HepG2 (cell line): Measurements from ENCODE around the gene PPP1R13L. TPM values are rescaled to one million over a fixed set of nuclear protein-coding genes. Genes with fewer than 3 reads are reported as not detected.

ENCODE experiments used
- ATAC-seq: fragments of 200-7000 bp; cut with Tn5 transposase; 3 replicates; pipeline ENCODE4 v1.9.1; 2020; ENCODE audit warnings: mild to moderate bottlenecking, moderate library complexity
- BruUV-seq: library from RNA; stranded (reverse); fragments of 400-500 nt; replicated peaks from 2 replicates; lab custom pipeline; 2021; lab: Mats Ljungman, UMichigan
- CTCF ChIA-PET: fragments of 300-600 bp; formaldehyde crosslinking; extraction: SDS; loops from one replicate; lab custom pipeline; 2021; ENCODE audit warnings: low total read pairs, inconsistent platforms, low intra/inter-chr PET ratio; lab: Yijun Ruan, JAX
- POLR2A ChIA-PET: fragments of 350-600 bp; sonication (Branson Sonifier 250); formaldehyde crosslinking; loops from one replicate; lab custom pipeline; 2020; ENCODE audit warnings: antibody characterized with exemption, inconsistent platforms; lab: Yijun Ruan, JAX
- DNase-seq: peaks from one replicate; pipeline ENCODE4 v3.0.0-alpha.2; 2015; ENCODE audit warnings: low spot score
- FAIRE-seq: peaks from 3 replicates; lab custom pipeline; 2011; peaks lifted over from hg19 to GRCh38; lab: Jason Lieb, UNC
- H2AFZ ChIP-seq: one replicate; pipeline ENCODE4 v1.6.1; 2011; ENCODE audit warnings: low read length, inconsistent platforms
- H3K27ac ChIP-seq: fragments of 300-600 bp; 3 replicates; pipeline ENCODE4 v1.8.0; 2011; ENCODE audit warnings: mixed run types, mild to moderate bottlenecking, mixed read lengths, low read length, inconsistent platforms; ENCODE audit not compliant: insufficient read depth; ENCODE audit errors: extremely low read length
- H3K27me3 ChIP-seq, 2 experiments: fragments of 200-600 bp in 1 of 2; 2 replicates in 1 of 2; 3 replicates in 1 of 2; pipeline versions ENCODE4 v1.6.0 to v1.8.0; 2011; ENCODE audit warnings: low read length in 2 of 2, mild to moderate bottlenecking in 2 of 2, moderate library complexity in 2 of 2, inconsistent platforms in 1 of 2; ENCODE audit not compliant: insufficient read depth in 2 of 2, control insufficient read depth in 1 of 2
- H3K36me3 ChIP-seq, 2 experiments: fragments of 200-600 bp in 1 of 2; replicated peaks in 1 of 2; 2 replicates in 1 of 2; 3 replicates in 1 of 2; pipeline versions ENCODE4 v1.5.1 to v1.8.0; 2011; ENCODE audit warnings: low read length in 2 of 2, inconsistent platforms in 1 of 2; ENCODE audit not compliant: insufficient read depth in 2 of 2, control insufficient read depth in 1 of 2
- H3K4me1 ChIP-seq: 2 replicates; pipeline ENCODE4 v1.5.1; 2012; ENCODE audit warnings: low read length, inconsistent platforms; ENCODE audit not compliant: insufficient read depth
- H3K4me2 ChIP-seq: 2 replicates; pipeline ENCODE4 v1.6.0; 2011; ENCODE audit warnings: low read depth, low read length, inconsistent platforms
- H3K4me3 ChIP-seq, 3 experiments: fragments of 200-600 bp in 1 of 3; sonication (generic), shearing (Covaris generic) in 1 of 3; replicated peaks in 1 of 3; 2 replicates each; pipeline ENCODE4 v1.5.1; 2011 to 2016; ENCODE audit warnings: low read length in 3 of 3, inconsistent platforms in 2 of 3, low read depth in 2 of 3, mild to moderate bottlenecking in 2 of 3, control low read depth in 1 of 3, mixed read lengths in 1 of 3; ENCODE audit not compliant: insufficient read depth in 1 of 3
- H3K79me2 ChIP-seq: one replicate; pipeline ENCODE4 v1.6.1; 2011; ENCODE audit warnings: low read length, inconsistent platforms; ENCODE audit not compliant: insufficient read depth
- H3K9ac ChIP-seq: 2 replicates; pipeline ENCODE4 v1.6.0; 2011; ENCODE audit warnings: mild to moderate bottlenecking, low read depth, low read length, inconsistent platforms; ENCODE audit not compliant: insufficient read depth
- H3K9me3 ChIP-seq: 2 replicates; pipeline ENCODE4 v1.5.1; 2012; ENCODE audit warnings: mild to moderate bottlenecking, low read length
- H4K20me1 ChIP-seq: 2 replicates; pipeline ENCODE4 v1.6.0; 2011; ENCODE audit warnings: inconsistent platforms, mild to moderate bottlenecking, low read length, moderate library complexity; ENCODE audit not compliant: insufficient read depth
- ARNT2 ChIP-seq: sonication (generic); formaldehyde crosslinking; IDR thresholded peaks from 2 replicates; pipeline ENCODE4 v1.8.0; 2022; ENCODE audit warnings: mild to moderate bottlenecking, low read depth, missing genetic modification reagents, moderate library complexity
- ISL2 ChIP-seq: sonication (generic); formaldehyde crosslinking; IDR thresholded peaks from 2 replicates; pipeline ENCODE4 v1.5.0; 2020; ENCODE audit warnings: missing genetic modification reagents
- NBN ChIP-seq: fragments of 450-650 bp; conservative IDR thresholded peaks from 2 replicates; pipeline ENCODE4 v1.6.1; 2017
- SMARCE1 ChIP-seq: fragments of 450-650 bp; IDR thresholded peaks from 2 replicates; pipeline ENCODE4 v1.6.1; 2017; ENCODE audit warnings: borderline replicate concordance
- SYNCRIP ChIP-seq: fragments of 200-400 bp; formaldehyde crosslinking; IDR thresholded peaks from 2 replicates; pipeline ENCODE4 v1.6.1; 2018; ENCODE audit warnings: mild to moderate bottlenecking, low read depth, low read length; ENCODE audit not compliant: insufficient read depth
- TCF12 ChIP-seq, 2 experiments: fragments of 450-650 bp in 1 of 2; sonication (generic) in 1 of 2; formaldehyde crosslinking in 1 of 2; IDR thresholded peaks; 2 replicates each; pipeline versions ENCODE4 v1.6.1 to v1.8.0; 2017 to 2022; ENCODE audit warnings: antibody characterized with exemption in 1 of 2, mild to moderate bottlenecking in 1 of 2, missing genetic modification reagents in 1 of 2, moderate library complexity in 1 of 2
- USF2 ChIP-seq, 2 experiments: sonication (generic) in 1 of 2; formaldehyde crosslinking in 1 of 2; IDR thresholded peaks; 2 replicates each; pipeline versions ENCODE4 v1.5.1 to v1.6.1; 2011 to 2020; ENCODE audit warnings: borderline replicate concordance in 1 of 2, low read depth in 1 of 2, low read length in 1 of 2, mild to moderate bottlenecking in 1 of 2, missing genetic modification reagents in 1 of 2, moderate library complexity in 1 of 2
- ZBTB7A ChIP-seq: sonication (generic); formaldehyde crosslinking; IDR thresholded peaks from 2 replicates; pipeline ENCODE4 v1.8.0; 2022; ENCODE audit warnings: mild to moderate bottlenecking, missing genetic modification reagents
- ZNF121 ChIP-seq: sonication (generic); formaldehyde crosslinking; IDR thresholded peaks from 2 replicates; pipeline ENCODE4 v1.5.0; 2020; ENCODE audit warnings: mild to moderate bottlenecking, missing genetic modification reagents
- ZNF136 ChIP-seq: sonication (generic); formaldehyde crosslinking; IDR thresholded peaks from 2 replicates; pipeline ENCODE4 v1.8.1; 2022; ENCODE audit warnings: low read depth, mild to moderate bottlenecking, moderate library complexity, missing genetic modification reagents
- ZNF574 ChIP-seq: sonication (generic); formaldehyde crosslinking; IDR thresholded peaks from 2 replicates; pipeline ENCODE4 v1.4.0; 2020; ENCODE audit warnings: missing genetic modification reagents
- ZNF616 ChIP-seq: sonication (generic); formaldehyde crosslinking; IDR thresholded peaks from 2 replicates; pipeline ENCODE4 v1.5.0; 2020; ENCODE audit warnings: low read depth, mild to moderate bottlenecking, missing genetic modification reagents
- ZNF7 ChIP-seq: IDR thresholded peaks from 2 replicates; pipeline ENCODE4 v1.6.1; 2016; ENCODE audit warnings: missing biosample characterization, missing genetic modification reagents
- ZNF784 ChIP-seq: sonication (generic); formaldehyde crosslinking; IDR thresholded peaks from 2 replicates; pipeline ENCODE4 v1.5.1; 2020; ENCODE audit warnings: missing genetic modification reagents, mild to moderate bottlenecking, borderline replicate concordance
- WGBS: methylation state at CpG from one replicate; pipeline ENCODE4 v1.1.6; 2017; ENCODE audit warnings: low lambda C conversion rate; 5-methylcytosine and 5-hydroxymethylcytosine counted together
- in situ Hi-C: cut with HindIII; loops from 2 replicates; pipeline ENCODE4 v1.10.0; 2017; ENCODE audit warnings: low pct_unique_long_range_greater_than_20kb; ENCODE audit not compliant: extremely low pct_ligation_motif_present
- intact Hi-C: fragments of 100-400 bp; cut with micrococcal nuclease; formaldehyde crosslinking; loops from one replicate; pipeline ENCODE4 v1.10.0; 2022; ENCODE audit not compliant: unreplicated experiment
- polyA plus RNA-seq, 8 experiments: library from polyadenylated mRNA; depleted of rRNA in 3 of 8; stranded (reverse) in 7 of 8; unstranded in 1 of 8; fragments of >200 nt; fragmentation: Illumina TruSeq in 4 of 8; extraction: Trizol in 4 of 8; gene quantifications; 2 replicates each; pipeline versions ENCODE4 v1.2.1 to v1.2.3, GENCODE V29; 2011 to 2016; ENCODE audit warnings: low read depth in 4 of 8, missing spikeins in 1 of 8, mixed read lengths in 1 of 8; ENCODE audit not compliant: insufficient read depth in 1 of 8
- total RNA-seq, 5 experiments: library from RNA; depleted of rRNA; stranded (reverse); fragments of >200 nt; fragmentation: Illumina TruSeq; extraction: Trizol; gene quantifications; 2 replicates each; pipeline ENCODE4 v1.2.3, GENCODE V29; 2016; ENCODE audit warnings: low read depth in 1 of 5
- TF ChIP-seq, protein P1 (sequence below): sonication (generic); formaldehyde crosslinking; IDR thresholded peaks from 2 replicates; pipeline ENCODE4 v1.5.1; 2020; ENCODE audit warnings: mild to moderate bottlenecking, missing genetic modification reagents, borderline replicate concordance
- TF ChIP-seq, protein P2 (sequence below): sonication (generic); formaldehyde crosslinking; IDR thresholded peaks from 2 replicates; pipeline ENCODE4 v1.5.0; 2020; ENCODE audit warnings: missing genetic modification reagents, mild to moderate bottlenecking, borderline replicate concordance

Gene PPP1R13L
- total and polyA plus RNA-seq, 2 of the 13 experiments (the other 11 are each of a cell fraction or from before 2014, with no cell fraction given): 1.3 to 6.6 TPM

GRCh38 chr19:45380107-45380506 lies 24.8 kb downstream of the PPP1R13L start:
- 86% methylated on average over 1 of the region's 1 CpG for WGBS
- ATAC-seq: no peak
- H3K27ac ChIP-seq: no peak overlapping the region
- intact Hi-C loops: no loop called here
- TF ChIP-seq, protein P1, sequence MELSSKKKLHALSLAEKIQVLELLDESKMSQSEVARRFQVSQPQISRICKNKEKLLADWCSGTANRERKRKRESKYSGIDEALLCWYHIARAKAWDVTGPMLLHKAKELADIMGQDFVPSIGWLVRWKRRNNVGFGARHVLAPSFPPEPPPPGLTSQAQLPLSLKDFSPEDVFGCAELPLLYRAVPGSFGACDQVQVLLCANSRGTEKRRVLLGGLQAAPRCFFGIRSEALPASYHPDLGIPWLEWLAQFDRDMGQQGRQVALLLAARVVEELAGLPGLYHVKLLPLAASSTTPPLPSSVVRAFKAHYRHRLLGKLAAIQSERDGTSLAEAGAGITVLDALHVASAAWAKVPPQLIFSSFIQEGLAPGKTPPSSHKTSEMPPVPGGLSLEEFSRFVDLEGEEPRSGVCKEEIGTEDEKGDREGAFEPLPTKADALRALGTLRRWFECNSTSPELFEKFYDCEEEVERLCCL (CRISPR knock-in tag): no peak
- no peak for TF ChIP-seq ISL2 (CRISPR knock-in tag)
- no peak for TF ChIP-seq SYNCRIP
- TF ChIP-seq USF2 (IDR thresholded peaks at IDR 0.05; ENCODE audit: low read depth, low read length): no peak
- TF ChIP-seq USF2 (CRISPR knock-in tag; IDR thresholded peaks at IDR 0.05; ENCODE audit: borderline replicate concordance): no peak
- no peak for TF ChIP-seq ZNF784 (CRISPR knock-in tag)
- no peak for TF ChIP-seq ZNF616 (CRISPR knock-in tag)
- no peak for TF ChIP-seq ZNF136 (CRISPR knock-in tag)
- TF ChIP-seq ARNT2 (CRISPR knock-in tag): no peak
- TF ChIP-seq, protein P2, sequence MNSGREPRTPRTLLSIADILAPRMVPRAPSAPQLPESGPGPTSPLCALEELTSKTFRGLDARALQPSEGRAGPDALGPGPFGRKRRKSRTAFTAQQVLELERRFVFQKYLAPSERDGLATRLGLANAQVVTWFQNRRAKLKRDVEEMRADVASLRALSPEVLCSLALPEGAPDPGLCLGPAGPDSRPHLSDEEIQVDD (CRISPR knock-in tag): no peak
- no peak for TF ChIP-seq NBN
- no peak for TF ChIP-seq TCF12 (IDR thresholded peaks at IDR 0.05)
- no peak for TF ChIP-seq TCF12 (CRISPR knock-in tag; IDR thresholded peaks at IDR 0.05)
- TF ChIP-seq ZNF7: no peak
- no peak for TF ChIP-seq SMARCE1
- no peak for TF ChIP-seq ZBTB7A
- TF ChIP-seq ZNF121 (CRISPR knock-in tag): no peak
- no peak for TF ChIP-seq ZNF574 (CRISPR knock-in tag)
- TF ChIP-seq, all 625 proteins: peak for 0
- Histone ChIP-seq H3K4me3 (no peak overlapping the region), H3K79me2 (no peaks in the 10 kb centered on the region), H3K36me3 (no peaks in the 10 kb centered on the region), H2AFZ (no peak overlapping the region), H3K4me2 (no peak overlapping the region), H3K9ac (no peak overlapping the region), H3K27me3 (no peaks in the 10 kb centered on the region), H4K20me1 (no peaks in the 10 kb centered on the region), H3K4me1 (peaks cover 17% of the 10 kb centered on the region), H3K9me3 (no peaks in the 10 kb centered on the region)
- DNase-seq: no peak
- ChIA-PET POLR2A (no interaction called here), CTCF (no interaction called here)
- no TSS peak for BruUV-seq
- in situ Hi-C loops: no loop called here
- no peak for FAIRE-seq
